Activated CD4-positive, alpha-beta T cell treated with anti-CD3 and anti-CD28 coated beads, Interleukin-2, amount 50 U/mL, for 48 hours (primary cell): ENCODE results near the gene TFAP2B.

Source experiments
- DNase-seq, 2 experiments: peaks; one replicate each; pipeline ENCODE4 v3.0.0-alpha.2; 2020

Gene TFAP2B

DNA sequence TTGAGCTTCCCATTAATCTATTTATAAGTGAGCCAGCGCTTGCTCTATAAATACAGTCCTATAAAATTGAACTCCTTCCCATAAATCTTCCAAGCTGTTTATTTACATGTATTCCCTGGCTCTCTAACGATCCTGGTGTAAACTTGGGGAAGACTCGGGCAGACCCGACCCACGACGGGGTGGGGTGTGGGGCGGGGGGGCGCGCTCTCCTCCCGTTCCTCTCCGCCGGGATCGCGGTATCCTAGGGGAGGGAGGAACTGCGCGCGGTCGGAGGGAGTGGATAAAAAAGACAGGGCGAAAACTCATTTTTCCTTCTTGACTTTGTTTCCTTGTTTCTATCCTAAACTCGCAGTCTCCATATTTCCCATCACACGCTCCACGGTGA, 31.1 kb downstream of the TFAP2B start:
- DNase-seq = no peak

GRCh38 chr6:50850223-50851048, 31.8 kb downstream of the TFAP2B start:
- no peak for DNase-seq

DNA sequence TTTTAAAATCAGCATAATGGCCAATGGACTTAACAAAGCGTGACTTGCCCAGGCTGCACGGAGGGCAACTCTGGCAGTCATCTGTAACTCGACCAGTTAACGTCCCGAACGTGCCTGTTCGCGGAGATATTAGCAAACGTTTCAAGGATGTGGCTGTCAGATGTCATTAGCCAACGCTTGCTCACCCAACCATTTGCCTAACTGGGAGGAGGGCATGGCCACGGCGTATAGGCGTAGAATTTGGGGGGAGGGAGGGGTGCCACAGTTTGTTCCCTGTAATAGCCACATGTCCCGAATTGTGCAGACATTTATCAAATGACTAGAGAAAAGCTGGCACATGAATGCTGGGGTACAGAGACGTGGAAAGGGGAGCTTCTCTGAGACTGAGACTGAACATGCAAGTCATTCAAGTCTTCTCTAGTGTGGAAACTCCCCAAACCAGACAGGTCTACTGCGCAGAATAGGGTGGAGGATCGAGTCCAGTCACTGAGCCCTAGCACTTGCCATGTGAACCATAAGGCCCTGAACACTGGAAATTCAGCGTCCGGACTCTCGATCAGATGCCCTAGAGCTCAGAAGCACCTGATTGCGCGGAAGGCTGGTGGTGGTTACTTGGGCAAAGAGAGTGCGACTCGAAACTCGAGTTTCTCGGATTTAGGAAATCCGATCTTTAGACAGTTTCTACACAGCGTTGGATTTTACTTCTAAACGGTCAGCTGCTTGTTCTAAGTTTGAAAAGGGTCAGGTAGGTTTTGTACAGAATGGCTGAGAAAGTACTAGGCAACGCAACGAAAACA, 32.6 kb downstream of the TFAP2B start:
- no peak for DNase-seq

- no peak for DNase-seq
Observed at GRCh38 chr6:50853939-50854338, 35.3 kb downstream of the TFAP2B start.

DNA sequence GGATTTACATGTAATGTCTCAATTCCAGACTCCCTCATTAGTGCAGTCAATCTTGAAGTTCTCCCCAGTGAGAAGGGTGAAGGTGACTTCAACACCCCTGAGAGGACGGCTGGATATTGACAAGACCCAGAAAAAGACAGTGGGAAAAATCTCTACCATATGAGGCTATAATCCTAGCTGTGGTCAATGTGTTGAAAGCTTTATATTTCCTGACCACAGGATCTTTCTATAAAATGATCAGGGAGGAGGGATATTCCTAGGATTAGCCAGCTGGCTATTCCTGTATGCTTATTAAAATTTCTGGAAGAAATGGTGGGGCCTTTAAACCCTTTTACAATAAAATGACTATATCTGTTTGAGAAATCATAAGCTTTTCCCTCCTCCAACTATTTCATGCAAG, 43.0 kb downstream of the TFAP2B start:
- no peak for DNase-seq

- no peak for DNase-seq
Observed at GRCh38 chr6:50862176-50862575, 43.5 kb downstream of the TFAP2B start.

DNA sequence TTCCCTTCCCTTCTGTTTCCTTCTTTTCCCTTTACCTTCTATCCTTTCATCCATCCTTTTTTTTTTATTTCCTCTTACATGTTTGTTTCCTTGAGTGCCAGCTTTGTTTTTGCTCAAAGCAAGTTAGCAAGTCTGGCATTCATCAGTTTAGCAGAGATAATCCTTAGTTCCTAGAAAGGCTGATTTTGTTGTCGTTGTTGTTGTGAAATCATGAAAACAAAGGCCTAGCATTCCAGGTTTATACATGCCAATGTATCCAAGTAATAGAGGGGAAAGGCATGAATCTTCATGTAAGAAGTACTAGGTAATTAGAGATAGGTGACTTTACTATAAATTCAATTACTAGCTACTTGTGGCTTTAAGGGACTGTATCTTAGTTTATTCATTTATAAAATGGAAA, 45.9 kb downstream of the TFAP2B start:
- no peak for DNase-seq

- DNase-seq = no peak
Observed at GRCh38 chr6:50868466-50868865, 49.8 kb downstream of the TFAP2B start.

DNA sequence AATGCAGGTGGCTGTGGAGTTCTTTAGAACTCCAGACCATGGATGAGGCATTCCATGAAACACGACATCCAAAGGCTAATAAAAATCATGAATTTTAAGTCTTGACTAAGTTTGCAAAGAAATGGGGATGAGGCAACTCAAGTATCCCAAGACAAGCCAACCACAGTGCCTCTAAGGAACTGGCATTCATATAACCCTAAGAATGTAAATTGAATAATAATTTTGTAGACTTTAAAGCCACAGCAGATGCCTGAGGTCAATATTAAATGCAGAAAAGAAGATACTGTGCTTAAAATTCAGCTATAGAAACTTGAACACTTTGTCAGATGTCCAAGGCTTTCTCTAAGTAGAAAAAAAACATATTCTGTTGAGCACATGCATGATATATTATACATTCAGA, 54.5 kb downstream of the TFAP2B start:
- no peak for DNase-seq

GRCh38 chr6:50884364-50884763, 65.7 kb downstream of the TFAP2B start:
- DNase-seq = no peak

- no peak for DNase-seq
Observed at GRCh38 chr6:50887112-50887511, 68.4 kb downstream of the TFAP2B start.

DNA sequence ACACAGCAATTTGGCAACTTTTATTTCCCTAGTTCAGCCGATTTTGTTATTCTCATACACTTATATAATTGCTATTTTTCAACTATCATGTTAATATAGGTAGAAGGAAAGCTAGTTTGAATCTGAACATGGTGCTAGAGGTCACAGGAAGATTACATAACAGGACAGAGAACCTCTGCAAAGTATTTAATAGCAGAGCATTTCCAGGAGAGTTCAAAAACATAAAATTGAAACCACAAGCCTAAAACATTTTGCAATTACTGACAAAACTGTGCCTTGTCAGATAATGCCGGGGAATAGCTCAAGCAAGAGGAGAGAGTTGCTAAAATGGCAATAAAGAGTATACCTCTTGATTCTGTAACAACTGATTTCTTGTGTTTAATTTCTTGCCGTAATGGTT, 70.8 kb downstream of the TFAP2B start:
- no peak for DNase-seq

DNA sequence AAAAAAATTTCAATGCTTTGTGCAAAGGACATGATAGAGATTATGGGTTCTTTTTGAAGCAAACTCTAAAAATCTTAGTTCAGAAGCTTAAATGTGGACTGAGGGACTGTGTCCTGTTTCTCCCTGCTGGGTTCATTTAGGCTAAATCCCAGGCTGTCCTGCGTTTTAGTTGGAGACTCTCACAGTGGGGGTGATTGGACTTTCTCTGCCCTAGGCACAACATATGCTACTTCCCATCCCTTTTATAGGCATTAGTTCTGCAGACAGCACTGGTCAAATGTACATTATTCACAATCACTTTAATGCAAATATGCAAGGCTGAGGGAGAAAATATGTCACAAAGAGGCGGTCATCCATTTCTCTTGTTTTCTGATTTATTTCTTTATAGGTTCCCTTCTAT, 71.3 kb downstream of the TFAP2B start:
- DNase-seq = no peak

- no peak for DNase-seq
Observed at GRCh38 chr6:50890579-50890978, 71.9 kb downstream of the TFAP2B start.

GRCh38 chr6:50891290-50891689, 72.6 kb downstream of the TFAP2B start:
- no peak for DNase-seq
